GM12878 (cell line): ENCODE results near the gene BBS4. TPM values are rescaled to one million over a fixed set of nuclear protein-coding genes. Genes with fewer than 3 reads are reported as not detected.
A peak's percentile ranks its signal among the peaks of the same experiment; 100 is the strongest.

Experiments
- ASH2L ChIP-seq: fragments of 300-600, 200-600 bp; sonication (generic); IDR thresholded peaks from 2 replicates; pipeline ENCODE4 v1.6.1; 2017; ENCODE audit warnings: low read depth, mild to moderate bottlenecking, borderline replicate concordance
- BACH1 ChIP-seq: fragments of 450-650 bp; IDR thresholded peaks from 2 replicates; pipeline ENCODE4 v1.6.1; 2017; ENCODE audit warnings: mild to moderate bottlenecking, borderline replicate concordance
- CBFB ChIP-seq: IDR thresholded peaks from 2 replicates; pipeline ENCODE4 v1.6.1; 2016; ENCODE audit warnings: antibody characterized with exemption, low read depth
- CBX5 ChIP-seq: sonication (generic); IDR thresholded peaks from 2 replicates; pipeline ENCODE4 v1.6.1; 2016; ENCODE audit warnings: low read depth, moderate library complexity, mild to moderate bottlenecking, inconsistent platforms
- EZH2 ChIP-seq: IDR thresholded peaks from 2 replicates; pipeline ENCODE4 v1.6.1; 2012; ENCODE audit warnings: low read depth, mild to moderate bottlenecking, control low read depth, inconsistent platforms, low read length, borderline replicate concordance; ENCODE audit not compliant: control insufficient read depth
- FOXM1 ChIP-seq: IDR thresholded peaks from 2 replicates; pipeline ENCODE4 v1.6.1; 2012; ENCODE audit warnings: low read depth, mild to moderate bottlenecking, inconsistent platforms, low read length, moderate library complexity
- NFYB ChIP-seq: IDR thresholded peaks from 2 replicates; pipeline ENCODE4 v1.6.1; 2011; ENCODE audit warnings: low read depth, mild to moderate bottlenecking, low read length, improper control_type of control experiment, moderate library complexity; ENCODE audit not compliant: insufficient read depth
- RAD21 ChIP-seq: IDR thresholded peaks from 2 replicates; pipeline ENCODE4 v1.6.1; 2011; ENCODE audit warnings: mild to moderate bottlenecking, low read depth, low read length, moderate library complexity; ENCODE audit not compliant: insufficient read depth
- RELA ChIP-seq: fragments of 450-650 bp; IDR thresholded peaks from 2 replicates; pipeline ENCODE4 v1.8.0; 2014; ENCODE audit warnings: borderline replicate concordance; ENCODE audit not compliant: partially characterized antibody
- STAT3 ChIP-seq: IDR thresholded peaks from 2 replicates; pipeline ENCODE4 v1.6.1; 2011; ENCODE audit warnings: low read depth, low read length, improper control_type of control experiment
- SUZ12 ChIP-seq: fragments of 200-600 bp; sonication (generic); IDR thresholded peaks from one replicate; pipeline ENCODE4 v1.6.1; 2018; ENCODE audit warnings: antibody characterized with exemption, mild to moderate bottlenecking; ENCODE audit not compliant: unreplicated experiment
- YY1 ChIP-seq: IDR thresholded peaks from 2 replicates; pipeline ENCODE4 v1.6.1; 2011; ENCODE audit warnings: low read depth, mild to moderate bottlenecking, low read length
- polyA plus RNA-seq, 11 experiments: library from polyadenylated mRNA; depleted of rRNA in 4 of 11; unstranded in 6 of 11; stranded (reverse) in 5 of 11; fragments of >200 nt; fragmentation: Nextera tagmentation in 4 of 11; fragmentation: Illumina TruSeq in 1 of 11; extraction: Ambion mirVana in 4 of 11; extraction: Trizol in 1 of 11; gene quantifications; 1 replicate in 1 of 11; 2 replicates in 10 of 11; pipeline versions ENCODE4 v1.2.1 to v1.2.3, GENCODE V29; 2011 to 2016; ENCODE audit warnings: inconsistent platforms in 2 of 11, missing spikeins in 2 of 11, low read depth in 1 of 11
- total RNA-seq, 4 experiments: library from RNA; depleted of rRNA in 3 of 4; stranded (reverse); fragments of >200 nt in 3 of 4; fragmentation: Illumina TruSeq in 1 of 4; extraction: Trizol in 1 of 4; gene quantifications; 2 replicates each; pipeline versions ENCODE4 v1.2.1 to v1.2.3, GENCODE V29; 2013 to 2021
- TF ChIP-seq, protein P1 (sequence below): fragments of 450-650 bp; IDR thresholded peaks from 2 replicates; pipeline ENCODE4 v1.6.1; 2017; ENCODE audit warnings: antibody characterized with exemption, mild to moderate bottlenecking, moderate library complexity
- TF ChIP-seq, protein P2 (sequence below): IDR thresholded peaks from 2 replicates; pipeline ENCODE4 v1.6.1; 2012; ENCODE audit warnings: low read length, inconsistent platforms
- TF ChIP-seq, protein P3 (sequence below): fragments of 450-650 bp; IDR thresholded peaks from 2 replicates; pipeline ENCODE4 v1.6.1; 2017; ENCODE audit warnings: low read depth, mild to moderate bottlenecking, moderate library complexity
- TF ChIP-seq, protein P4 (sequence below): fragments of 150-350 bp; IDR thresholded peaks from 2 replicates; pipeline ENCODE4 v1.6.1; 2014; ENCODE audit warnings: mild to moderate bottlenecking, low read depth, low read length
- TF ChIP-seq, protein P5 (sequence below): fragments of 450-650 bp; IDR thresholded peaks from 2 replicates; pipeline ENCODE4 v1.6.1; 2017; ENCODE audit warnings: borderline replicate concordance
- TF ChIP-seq, protein P6 (sequence below): IDR thresholded peaks from 2 replicates; pipeline ENCODE4 v1.6.1; 2012; ENCODE audit warnings: low read depth, low read length, improper control_type of control experiment

Gene BBS4
- total and polyA plus RNA-seq, 10 of the 15 experiments (the other 5 are each of a cell fraction or from before 2014, with no cell fraction given) = 7.2 to 22.1 (median 9.9) TPM

DNA sequence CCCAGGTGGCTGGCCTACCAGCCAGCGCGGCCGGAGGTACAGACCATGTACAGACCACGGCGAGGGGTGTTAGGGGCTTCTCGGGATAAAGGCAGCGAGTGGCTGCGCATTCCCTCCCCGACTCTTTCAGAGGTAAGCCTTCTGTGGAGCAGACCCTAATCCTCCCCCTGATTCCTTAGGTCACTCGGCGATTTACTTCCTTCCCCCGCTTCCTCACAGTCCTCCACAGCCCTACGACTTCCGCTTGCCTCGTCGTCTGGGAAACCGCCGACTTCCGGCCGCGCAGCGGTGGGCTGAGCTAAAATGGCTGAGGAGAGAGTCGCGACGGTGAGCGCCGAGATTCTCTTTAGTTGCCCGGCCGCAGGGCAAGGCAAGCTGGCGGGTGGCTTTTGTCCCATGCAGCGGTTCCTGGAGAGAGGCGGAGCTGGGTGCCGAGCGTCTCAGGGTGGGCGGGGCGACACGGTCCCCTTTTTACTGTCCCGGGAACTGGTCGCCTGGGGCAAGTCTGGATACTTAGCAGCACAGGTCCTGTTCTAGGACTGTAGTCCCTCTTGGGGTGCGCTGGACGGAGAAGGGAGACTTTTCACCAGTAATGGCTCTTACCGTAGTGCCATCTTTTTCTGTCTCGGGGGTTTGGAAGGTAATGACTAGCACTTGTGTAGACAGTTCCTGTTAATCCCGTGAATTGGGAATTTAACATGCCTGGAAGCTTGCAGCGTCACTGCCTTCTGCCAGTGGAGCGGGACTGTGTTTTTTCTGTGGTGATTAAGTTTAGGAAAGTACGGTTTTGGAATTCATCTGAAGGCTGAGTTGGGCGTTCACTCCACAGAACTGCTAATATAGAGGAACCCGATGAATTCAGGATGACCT, at the start of gene BBS4, which contains the start of gene HIGD2B (continued):
- TF ChIP-seq, protein P1, sequence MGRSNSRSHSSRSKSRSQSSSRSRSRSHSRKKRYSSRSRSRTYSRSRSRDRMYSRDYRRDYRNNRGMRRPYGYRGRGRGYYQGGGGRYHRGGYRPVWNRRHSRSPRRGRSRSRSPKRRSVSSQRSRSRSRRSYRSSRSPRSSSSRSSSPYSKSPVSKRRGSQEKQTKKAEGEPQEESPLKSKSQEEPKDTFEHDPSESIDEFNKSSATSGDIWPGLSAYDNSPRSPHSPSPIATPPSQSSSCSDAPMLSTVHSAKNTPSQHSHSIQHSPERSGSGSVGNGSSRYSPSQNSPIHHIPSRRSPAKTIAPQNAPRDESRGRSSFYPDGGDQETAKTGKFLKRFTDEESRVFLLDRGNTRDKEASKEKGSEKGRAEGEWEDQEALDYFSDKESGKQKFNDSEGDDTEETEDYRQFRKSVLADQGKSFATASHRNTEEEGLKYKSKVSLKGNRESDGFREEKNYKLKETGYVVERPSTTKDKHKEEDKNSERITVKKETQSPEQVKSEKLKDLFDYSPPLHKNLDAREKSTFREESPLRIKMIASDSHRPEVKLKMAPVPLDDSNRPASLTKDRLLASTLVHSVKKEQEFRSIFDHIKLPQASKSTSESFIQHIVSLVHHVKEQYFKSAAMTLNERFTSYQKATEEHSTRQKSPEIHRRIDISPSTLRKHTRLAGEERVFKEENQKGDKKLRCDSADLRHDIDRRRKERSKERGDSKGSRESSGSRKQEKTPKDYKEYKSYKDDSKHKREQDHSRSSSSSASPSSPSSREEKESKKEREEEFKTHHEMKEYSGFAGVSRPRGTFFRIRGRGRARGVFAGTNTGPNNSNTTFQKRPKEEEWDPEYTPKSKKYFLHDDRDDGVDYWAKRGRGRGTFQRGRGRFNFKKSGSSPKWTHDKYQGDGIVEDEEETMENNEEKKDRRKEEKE = peak; percentile 79
- TF ChIP-seq YY1 (peak; percentile 95), SUZ12 (no peak), EZH2 (no peak), RELA (peak; percentile 14), NFYB (no peak), BACH1 (0 out of 2 replicates have a peak, but pooled peaks have one; percentile 36), CBFB (peak; percentile 38; the same call in 1 of the 2 replicates), RAD21 (no peak), CBX5 (no peak), FOXM1 (no peak), ASH2L (no peak), STAT3 (no peak)
- TF ChIP-seq, protein P2, sequence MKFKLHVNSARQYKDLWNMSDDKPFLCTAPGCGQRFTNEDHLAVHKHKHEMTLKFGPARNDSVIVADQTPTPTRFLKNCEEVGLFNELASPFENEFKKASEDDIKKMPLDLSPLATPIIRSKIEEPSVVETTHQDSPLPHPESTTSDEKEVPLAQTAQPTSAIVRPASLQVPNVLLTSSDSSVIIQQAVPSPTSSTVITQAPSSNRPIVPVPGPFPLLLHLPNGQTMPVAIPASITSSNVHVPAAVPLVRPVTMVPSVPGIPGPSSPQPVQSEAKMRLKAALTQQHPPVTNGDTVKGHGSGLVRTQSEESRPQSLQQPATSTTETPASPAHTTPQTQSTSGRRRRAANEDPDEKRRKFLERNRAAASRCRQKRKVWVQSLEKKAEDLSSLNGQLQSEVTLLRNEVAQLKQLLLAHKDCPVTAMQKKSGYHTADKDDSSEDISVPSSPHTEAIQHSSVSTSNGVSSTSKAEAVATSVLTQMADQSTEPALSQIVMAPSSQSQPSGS = no peak
- TF ChIP-seq, protein P3, sequence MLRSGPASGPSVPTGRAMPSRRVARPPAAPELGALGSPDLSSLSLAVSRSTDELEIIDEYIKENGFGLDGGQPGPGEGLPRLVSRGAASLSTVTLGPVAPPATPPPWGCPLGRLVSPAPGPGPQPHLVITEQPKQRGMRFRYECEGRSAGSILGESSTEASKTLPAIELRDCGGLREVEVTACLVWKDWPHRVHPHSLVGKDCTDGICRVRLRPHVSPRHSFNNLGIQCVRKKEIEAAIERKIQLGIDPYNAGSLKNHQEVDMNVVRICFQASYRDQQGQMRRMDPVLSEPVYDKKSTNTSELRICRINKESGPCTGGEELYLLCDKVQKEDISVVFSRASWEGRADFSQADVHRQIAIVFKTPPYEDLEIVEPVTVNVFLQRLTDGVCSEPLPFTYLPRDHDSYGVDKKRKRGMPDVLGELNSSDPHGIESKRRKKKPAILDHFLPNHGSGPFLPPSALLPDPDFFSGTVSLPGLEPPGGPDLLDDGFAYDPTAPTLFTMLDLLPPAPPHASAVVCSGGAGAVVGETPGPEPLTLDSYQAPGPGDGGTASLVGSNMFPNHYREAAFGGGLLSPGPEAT = peak; percentile 76; the same call in 1 of the 2 replicates
- TF ChIP-seq, protein P4, sequence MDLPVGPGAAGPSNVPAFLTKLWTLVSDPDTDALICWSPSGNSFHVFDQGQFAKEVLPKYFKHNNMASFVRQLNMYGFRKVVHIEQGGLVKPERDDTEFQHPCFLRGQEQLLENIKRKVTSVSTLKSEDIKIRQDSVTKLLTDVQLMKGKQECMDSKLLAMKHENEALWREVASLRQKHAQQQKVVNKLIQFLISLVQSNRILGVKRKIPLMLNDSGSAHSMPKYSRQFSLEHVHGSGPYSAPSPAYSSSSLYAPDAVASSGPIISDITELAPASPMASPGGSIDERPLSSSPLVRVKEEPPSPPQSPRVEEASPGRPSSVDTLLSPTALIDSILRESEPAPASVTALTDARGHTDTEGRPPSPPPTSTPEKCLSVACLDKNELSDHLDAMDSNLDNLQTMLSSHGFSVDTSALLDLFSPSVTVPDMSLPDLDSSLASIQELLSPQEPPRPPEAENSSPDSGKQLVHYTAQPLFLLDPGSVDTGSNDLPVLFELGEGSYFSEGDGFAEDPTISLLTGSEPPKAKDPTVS = no peak
- TF ChIP-seq, protein P5, sequence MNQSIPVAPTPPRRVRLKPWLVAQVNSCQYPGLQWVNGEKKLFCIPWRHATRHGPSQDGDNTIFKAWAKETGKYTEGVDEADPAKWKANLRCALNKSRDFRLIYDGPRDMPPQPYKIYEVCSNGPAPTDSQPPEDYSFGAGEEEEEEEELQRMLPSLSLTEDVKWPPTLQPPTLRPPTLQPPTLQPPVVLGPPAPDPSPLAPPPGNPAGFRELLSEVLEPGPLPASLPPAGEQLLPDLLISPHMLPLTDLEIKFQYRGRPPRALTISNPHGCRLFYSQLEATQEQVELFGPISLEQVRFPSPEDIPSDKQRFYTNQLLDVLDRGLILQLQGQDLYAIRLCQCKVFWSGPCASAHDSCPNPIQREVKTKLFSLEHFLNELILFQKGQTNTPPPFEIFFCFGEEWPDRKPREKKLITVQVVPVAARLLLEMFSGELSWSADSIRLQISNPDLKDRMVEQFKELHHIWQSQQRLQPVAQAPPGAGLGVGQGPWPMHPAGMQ = no peak
- TF ChIP-seq, protein P6, sequence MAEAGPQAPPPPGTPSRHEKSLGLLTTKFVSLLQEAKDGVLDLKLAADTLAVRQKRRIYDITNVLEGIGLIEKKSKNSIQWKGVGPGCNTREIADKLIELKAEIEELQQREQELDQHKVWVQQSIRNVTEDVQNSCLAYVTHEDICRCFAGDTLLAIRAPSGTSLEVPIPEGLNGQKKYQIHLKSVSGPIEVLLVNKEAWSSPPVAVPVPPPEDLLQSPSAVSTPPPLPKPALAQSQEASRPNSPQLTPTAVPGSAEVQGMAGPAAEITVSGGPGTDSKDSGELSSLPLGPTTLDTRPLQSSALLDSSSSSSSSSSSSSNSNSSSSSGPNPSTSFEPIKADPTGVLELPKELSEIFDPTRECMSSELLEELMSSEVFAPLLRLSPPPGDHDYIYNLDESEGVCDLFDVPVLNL = no peak
